Mesenteric fat pad (tissue), 1 donor: Measurements from ENCODE around the gene EPHB2. TPM values are rescaled to one million over a fixed set of nuclear protein-coding genes. Genes with fewer than 3 reads are reported as not detected.

Source experiments
- DNase-seq: peaks from one replicate; pipeline ENCODE4 v3.0.0-alpha.2; 2020; ENCODE audit warnings: low spot score
- total RNA-seq: library from RNA; stranded (reverse); fragmentation: NEBNext Ultra II Directional; extraction: Animal tissue kit (Norgen Biotek cat#: 25700); gene quantifications from one replicate; pipeline ENCODE4 v1.2.1, GENCODE V29; 2021
- donor health status: DM: yes; HTN: yes; CAD: no.

The EPHB2 gene
- total RNA-seq, 1 donor from 2014 or later = 5.7 TPM

- DNase-seq = no peak
Measured at GRCh38 chr1:22853651-22854185, 143.1 kb downstream of the EPHB2 start.

- DNase-seq = no peak
Measured at GRCh38 chr1:22854688-22855565, 144.3 kb downstream of the EPHB2 start.

GRCh38 chr1:22855668-22856606 lies 145.3 kb downstream of the EPHB2 start:
- DNase-seq = no peak

- DNase-seq = no peak
Measured at GRCh38 chr1:22857661-22858060, 147.0 kb downstream of the EPHB2 start.

GRCh38 chr1:22860414-22860800 lies 149.8 kb downstream of the EPHB2 start:
- DNase-seq = no peak

GRCh38 chr1:22860883-22861385 lies 150.3 kb downstream of the EPHB2 start:
- no peak for DNase-seq

GRCh38 chr1:22861764-22862440 lies 151.3 kb downstream of the EPHB2 start:
- DNase-seq = no peak

GRCh38 chr1:22862752-22863151 lies 152.1 kb downstream of the EPHB2 start:
- DNase-seq = no peak

- DNase-seq = no peak
Measured at GRCh38 chr1:22863766-22864165, 153.1 kb downstream of the EPHB2 start.

GRCh38 chr1:22864886-22865285 lies 154.2 kb downstream of the EPHB2 start:
- no peak for DNase-seq

GRCh38 chr1:22865736-22866135 lies 155.1 kb downstream of the EPHB2 start:
- no peak for DNase-seq

GRCh38 chr1:22866868-22867267 lies 156.2 kb downstream of the EPHB2 start:
- DNase-seq = no peak

GRCh38 chr1:22868331-22868730 lies 157.7 kb downstream of the EPHB2 start:
- no peak for DNase-seq

- no peak for DNase-seq
Measured at GRCh38 chr1:22869325-22869724, 158.7 kb downstream of the EPHB2 start.

- DNase-seq = no peak
Measured at GRCh38 chr1:22870201-22870871, 159.7 kb downstream of the EPHB2 start.

- no peak for DNase-seq
Measured at GRCh38 chr1:22872981-22873664, 162.5 kb downstream of the EPHB2 start.

- no peak for DNase-seq
Measured at GRCh38 chr1:22874785-22875184, 164.1 kb downstream of the EPHB2 start.

- DNase-seq = no peak
Measured at GRCh38 chr1:22875241-22875640, 164.6 kb downstream of the EPHB2 start.

GRCh38 chr1:22875841-22876240 lies 165.2 kb downstream of the EPHB2 start:
- DNase-seq = no peak
